ENCODE measurements around the gene HTR6.

HTR6 gene

GRCh38 chr1:19728413-19729145 lies 63.9 kb downstream of the HTR6 start:
- no peak for DNase-seq

- no peak for DNase-seq
Measured at GRCh38 chr1:19730232-19730631, 65.6 kb downstream of the HTR6 start.

Data from CD4-positive, alpha-beta T cell treated with Interleukin-17A for 4 hours (primary cell).